ENCODE results near the gene CCL22. TPM values are rescaled to one million over a fixed set of nuclear protein-coding genes. Genes with fewer than 3 reads are reported as not detected.

CCL22 gene
- total and polyA plus RNA-seq, 2 donors (not counting 3 experiments of a cell fraction or from before 2014, with no cell fraction given), result not detected

DNA sequence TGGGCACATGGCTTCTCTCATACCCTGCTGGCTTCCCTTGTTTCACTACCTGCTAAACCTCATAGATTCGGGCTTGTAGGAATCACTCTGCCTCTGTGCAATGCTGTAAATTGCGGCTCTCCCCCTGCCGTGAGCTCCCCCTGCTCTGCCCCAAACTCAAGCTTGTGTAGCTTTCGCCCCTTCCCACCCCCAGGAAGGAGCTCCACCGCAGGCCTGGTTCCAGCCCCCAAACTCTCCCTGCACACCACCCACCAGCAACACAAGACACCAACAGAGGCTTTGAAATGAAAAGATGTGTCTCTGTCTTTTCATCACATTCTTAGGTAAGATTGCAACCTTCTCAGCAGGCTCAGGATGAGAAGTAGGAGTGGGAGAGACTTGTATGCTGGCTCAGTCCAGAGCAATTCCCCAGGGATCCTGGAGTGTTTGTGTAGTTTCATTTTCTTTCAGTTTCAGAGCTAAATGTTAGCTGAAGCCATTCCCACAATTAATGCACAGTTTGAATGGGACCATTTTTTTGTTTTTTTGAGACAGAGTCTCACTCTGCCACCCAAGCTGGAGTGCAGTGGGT is 27.9 kb downstream of the CCL22 start:
- DNase-seq (ENCODE audit: low read depth, low spot score) (no peak), FAIRE-seq (no peak)
- Histone ChIP-seq H3K4me3 (replicated peaks in 1 of 3; ENCODE audit: insufficient read depth in 1 of 3, low read depth in 1 of 3, low read length in 3 of 3) (no peak overlapping the region), H3K9me1 (replicated peaks; ENCODE audit: control insufficient read depth, extremely low read depth, insufficient read depth, low read length) (no peaks in the 10 kb centered on the region), H3K36me3 (ENCODE audit: control insufficient read depth in 2 of 2, extremely low read depth in 1 of 2, insufficient read depth in 2 of 2, low read length in 2 of 2) (no peaks in the 10 kb centered on the region), H3K79me2 (ENCODE audit: control insufficient read depth, insufficient read depth, low read length) (no peaks in the 10 kb centered on the region), H3K9me3 (replicated peaks; ENCODE audit: control insufficient read depth, insufficient read depth, low read length) (no peaks in the 10 kb centered on the region), H3K9ac (replicated peaks; ENCODE audit: extremely low read depth, insufficient read depth, low read length) (no peak overlapping the region), H3K4me2 (ENCODE audit: insufficient read depth, low read length) (no peak overlapping the region), H3K27ac (ENCODE audit: insufficient read depth, low read depth, low read length) (no peak overlapping the region), H2AFZ (ENCODE audit: low read depth, low read length) (no peak overlapping the region), H3K27me3 (ENCODE audit: control insufficient read depth in 2 of 2, insufficient read depth in 2 of 2, low read length in 2 of 2) (peaks cover 0 to 2% of the 10 kb centered on the region in 2 experiments), H3K4me1 (ENCODE audit: control insufficient read depth, extremely low read depth, insufficient read depth, low read length) (peaks cover 13% of the 10 kb centered on the region), H4K20me1 (replicated peaks; ENCODE audit: control insufficient read depth, extremely low read depth, insufficient read depth, low read length) (no peaks in the 10 kb centered on the region)
- dilution Hi-C loops (cut with MboI; ENCODE audit: extremely low pct_ligation_motif_present, low sequenced_read_pairs), result no loop called here
- BruUV-seq (replicated peaks), result no TSS peak
- intact Hi-C loops (cut with micrococcal nuclease), result no loop called here
- TF ChIP-seq CTCF (IDR thresholded peaks at IDR 0.05; ENCODE audit: extremely low read depth in 1 of 2, insufficient read depth in 1 of 2, low read depth in 1 of 2, low read length in 2 of 2) (no peak), JUN (IDR thresholded peaks at IDR 0.05; ENCODE audit: borderline replicate concordance, insufficient read depth, insufficient read length, low read depth) (no peak), GATA2 (IDR thresholded peaks at IDR 0.05; ENCODE audit: insufficient read depth, insufficient read length, low read depth, low read length) (no peak), EZH2 (IDR thresholded peaks at IDR 0.05; ENCODE audit: borderline replicate concordance, low read depth, low read length, severe bottlenecking) (no peak), FOS (IDR thresholded peaks at IDR 0.05; ENCODE audit: borderline replicate concordance, insufficient read depth, low read length) (no peak), MYC (IDR thresholded peaks at IDR 0.05; ENCODE audit: low read depth, low read length) (no peak), POLR2A (IDR thresholded peaks at IDR 0.05; ENCODE audit: low read depth, low read length) (no peak), POLR2AphosphoS5 (IDR thresholded peaks at IDR 0.05; ENCODE audit: insufficient read depth, low read depth, low read length) (no peak)
- TF ChIP-seq, protein P1, sequence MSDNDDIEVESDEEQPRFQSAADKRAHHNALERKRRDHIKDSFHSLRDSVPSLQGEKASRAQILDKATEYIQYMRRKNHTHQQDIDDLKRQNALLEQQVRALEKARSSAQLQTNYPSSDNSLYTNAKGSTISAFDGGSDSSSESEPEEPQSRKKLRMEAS (IDR thresholded peaks at IDR 0.05; ENCODE audit: insufficient read depth, insufficient read length), result no peak
- ChIA-PET CTCF (interaction anchor here (2.0 kb wide), 1 partner anchor 30 kb away, joined by 5 read pairs; no protein-coding TSS in a partner anchor), POLR2A (no interaction called here)
